Peyer's patch (tissue), 4 donors: ENCODE measurements around the gene FOXA3. TPM values are rescaled to one million over a fixed set of nuclear protein-coding genes. Genes with fewer than 3 reads are reported as not detected.

Experiments used
- DNase-seq, 3 donors: peaks; one replicate each; pipeline ENCODE4 v3.0.0-alpha.2; 2017 to 2019
- H3K27ac ChIP-seq, 4 donors: fragments of 200-600 bp; sonication (generic); one replicate each; pipeline ENCODE4 v1.5.1; 2016 to 2019
- H3K27me3 ChIP-seq, 2 donors: fragments of 200-600 bp; sonication (generic); one replicate each; pipeline ENCODE4 v1.5.1; 2019
- H3K36me3 ChIP-seq, 3 donors: fragments of 200-600 bp; sonication (generic); one replicate each; pipeline ENCODE4 v1.5.1; 2016 to 2019
- H3K4me1 ChIP-seq, 4 donors: fragments of 200-600 bp; sonication (generic); one replicate each; pipeline ENCODE4 v1.5.1; 2016 to 2019
- H3K4me3 ChIP-seq, 4 donors: fragments of 200-600 bp; sonication (generic); 1 replicate in 3 of 4; 2 replicates in 1 of 4; pipeline ENCODE4 v1.5.1; 2016 to 2019; ENCODE audit warnings: mild to moderate bottlenecking in 1 of 4
- H3K9me3 ChIP-seq, 4 donors: fragments of 200-600 bp; sonication (generic); one replicate each; pipeline ENCODE4 v1.5.1; 2016 to 2019; ENCODE audit warnings: mild to moderate bottlenecking in 1 of 4
- POLR2A ChIP-seq, 2 donors: fragments of 450-650 bp; IDR thresholded peaks; one replicate each; pipeline ENCODE4 v1.5.1; 2017; ENCODE audit warnings: antibody characterized with exemption in 2 of 2, mild to moderate bottlenecking in 2 of 2, moderate library complexity in 2 of 2
- total RNA-seq, 4 donors: library from RNA; depleted of rRNA; stranded (reverse); fragments of >200 nt; gene quantifications; one replicate each; pipeline ENCODE4 v1.1.0, GENCODE V29; 2016
- TF ChIP-seq, protein P1 (sequence below), 6 experiments: fragments of 450-650 bp in 4 of 6; fragments of 200-600 bp in 2 of 6; sonication (generic) in 1 of 6; IDR thresholded peaks; one replicate each; pipeline ENCODE4 v1.5.1; 2017 to 2019; ENCODE audit warnings: antibody characterized with exemption in 6 of 6, mild to moderate bottlenecking in 3 of 6, moderate library complexity in 1 of 6

The FOXA3 gene
- total RNA-seq, 4 donors from 2014 or later = 9.1 to 17.0 (median 10.6) TPM

DNA sequence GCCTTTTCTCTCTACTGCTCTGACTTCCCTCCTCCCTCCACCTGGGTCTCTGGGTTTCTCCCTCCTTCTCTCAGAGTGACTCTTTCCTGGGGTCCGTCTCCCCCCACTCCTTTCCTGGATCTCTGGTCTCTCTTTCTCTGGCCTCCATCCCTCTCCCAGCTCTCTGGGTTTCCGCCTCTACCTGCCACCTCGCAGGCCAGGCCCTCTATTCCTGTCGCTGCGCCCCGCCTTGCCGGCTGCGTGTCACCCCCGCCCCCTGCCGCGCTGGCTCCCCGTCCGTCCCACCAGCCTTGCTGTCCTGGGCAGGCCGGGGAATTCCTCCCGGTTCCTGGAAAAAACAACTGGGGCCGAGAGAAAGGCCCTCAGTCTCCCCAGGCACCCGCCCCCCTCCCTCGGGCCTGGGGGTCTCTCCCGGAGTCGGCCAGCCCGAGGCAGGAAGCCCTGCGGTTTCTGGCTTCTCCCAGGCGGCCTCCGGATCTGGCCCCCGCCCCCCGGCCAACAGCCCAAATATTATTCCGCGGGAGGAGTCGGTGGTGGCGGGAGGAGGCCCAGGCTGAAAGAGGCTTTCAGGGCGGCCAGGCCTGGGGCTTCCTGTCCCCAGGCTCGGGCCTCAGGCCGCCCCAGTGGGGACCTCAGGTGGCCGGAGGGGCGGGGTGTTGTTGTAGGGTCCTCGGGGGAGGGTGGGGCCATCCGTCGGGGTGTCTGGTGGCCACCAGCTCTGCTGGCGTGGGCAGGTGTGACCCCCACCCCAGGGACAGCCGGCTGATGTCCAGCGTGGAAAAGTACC lies 12.5 kb downstream of the FOXA3 start:
- Histone ChIP-seq H3K9me3 (no peaks in the 10 kb centered on the region), H3K36me3 (no peaks in the 10 kb centered on the region), H3K27me3 (no peaks in the 10 kb centered on the region), H3K4me1 (peaks cover 5 to 27% (median 7%) of the 10 kb centered on the region in 4 donors), H3K4me3 (peak overlapping the region in 3 of 4 donors; percentile 35 to 42 (median 37)), H3K27ac (peak overlapping the region; percentile 49 to 83 (median 68))
- TF ChIP-seq, protein P1, sequence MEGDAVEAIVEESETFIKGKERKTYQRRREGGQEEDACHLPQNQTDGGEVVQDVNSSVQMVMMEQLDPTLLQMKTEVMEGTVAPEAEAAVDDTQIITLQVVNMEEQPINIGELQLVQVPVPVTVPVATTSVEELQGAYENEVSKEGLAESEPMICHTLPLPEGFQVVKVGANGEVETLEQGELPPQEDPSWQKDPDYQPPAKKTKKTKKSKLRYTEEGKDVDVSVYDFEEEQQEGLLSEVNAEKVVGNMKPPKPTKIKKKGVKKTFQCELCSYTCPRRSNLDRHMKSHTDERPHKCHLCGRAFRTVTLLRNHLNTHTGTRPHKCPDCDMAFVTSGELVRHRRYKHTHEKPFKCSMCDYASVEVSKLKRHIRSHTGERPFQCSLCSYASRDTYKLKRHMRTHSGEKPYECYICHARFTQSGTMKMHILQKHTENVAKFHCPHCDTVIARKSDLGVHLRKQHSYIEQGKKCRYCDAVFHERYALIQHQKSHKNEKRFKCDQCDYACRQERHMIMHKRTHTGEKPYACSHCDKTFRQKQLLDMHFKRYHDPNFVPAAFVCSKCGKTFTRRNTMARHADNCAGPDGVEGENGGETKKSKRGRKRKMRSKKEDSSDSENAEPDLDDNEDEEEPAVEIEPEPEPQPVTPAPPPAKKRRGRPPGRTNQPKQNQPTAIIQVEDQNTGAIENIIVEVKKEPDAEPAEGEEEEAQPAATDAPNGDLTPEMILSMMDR (IDR thresholded peaks at IDR 0.05) = no peak
- TF ChIP-seq POLR2A (IDR thresholded peaks at IDR 0.05) = peak in 1 of 2 donors; percentile 14
- DNase-seq = peak in 2 of 3 donors; percentile 61 to 70

DNA sequence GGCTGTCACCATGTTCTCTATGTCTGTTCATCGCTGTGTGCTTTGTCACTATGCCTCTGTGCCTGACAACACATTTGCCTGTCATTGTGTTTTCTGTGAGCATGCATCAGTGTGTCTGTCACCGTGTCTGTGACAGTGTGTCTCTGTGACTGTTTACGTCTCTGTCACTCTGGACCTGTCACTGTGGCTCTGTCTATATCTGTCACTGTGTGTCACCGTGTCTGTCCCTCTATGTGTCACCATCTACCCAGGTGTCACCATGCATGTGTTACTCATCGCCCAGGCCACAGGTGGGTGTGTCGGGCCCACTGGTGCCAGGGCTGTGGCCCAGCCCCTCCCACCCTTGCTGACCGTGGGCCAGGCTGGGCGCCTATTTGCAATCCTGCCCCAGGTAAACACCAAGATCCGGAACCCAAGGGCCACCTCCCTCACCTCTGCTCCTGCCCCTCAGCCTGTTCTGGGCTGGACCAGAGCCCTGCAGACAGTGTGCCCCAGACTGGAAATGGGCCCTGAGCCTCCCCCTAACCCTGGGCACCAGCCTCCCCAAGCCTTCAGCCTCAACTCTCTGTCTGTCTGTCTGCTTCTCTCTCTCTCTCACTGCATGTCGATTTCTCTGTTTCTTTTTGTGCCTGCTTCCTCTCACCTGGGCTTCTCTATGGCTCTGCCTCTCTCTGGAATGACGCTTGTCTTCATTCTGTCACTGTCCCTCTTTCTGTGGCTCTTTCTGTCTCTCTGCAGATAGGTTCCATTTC lies 14.1 kb downstream of the FOXA3 start:
- Histone ChIP-seq H3K4me3 (no peak overlapping the region), H3K9me3 (no peaks in the 10 kb centered on the region), H3K36me3 (no peaks in the 10 kb centered on the region), H3K27ac (peak overlapping the region in 2 of 4 donors; percentile 77 to 83), H3K27me3 (no peaks in the 10 kb centered on the region), H3K4me1 (peaks cover 5 to 41% (median 11%) of the 10 kb centered on the region in 4 donors)
- peak in 2 of 3 donors; percentile 80 to 83 for DNase-seq
- TF ChIP-seq POLR2A (IDR thresholded peaks at IDR 0.05) = peak in 1 of 2 donors; percentile 42
- TF ChIP-seq, protein P1 (IDR thresholded peaks at IDR 0.05) = no peak

DNA sequence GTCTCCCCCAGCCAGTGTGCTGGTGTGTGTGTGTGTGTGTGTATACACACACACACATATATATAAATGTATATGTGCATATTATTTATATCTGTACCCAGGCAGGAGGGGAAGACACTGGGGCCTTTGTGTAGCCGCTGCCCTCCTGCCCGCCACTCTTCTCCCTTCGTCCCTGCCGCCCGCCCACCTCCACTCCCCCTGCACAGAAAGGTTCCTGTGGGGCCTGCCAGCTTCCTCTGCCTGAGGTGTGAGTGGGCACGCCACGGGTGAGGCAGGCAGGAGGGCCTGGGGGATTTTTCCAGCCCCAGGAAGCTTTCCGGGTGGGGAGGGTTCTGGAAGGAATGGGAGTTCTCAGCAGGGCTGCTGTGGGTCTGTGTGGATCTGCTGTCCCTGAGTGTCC lies 14.9 kb downstream of the FOXA3 start:
- H3K9me3 ChIP-seq = no peaks in the 10 kb centered on the region
- H3K4me3 ChIP-seq = no peak overlapping the region
- DNase-seq = no peak
- peak overlapping the region in 2 of 4 donors; percentile 35 to 83 for H3K27ac ChIP-seq
- TF ChIP-seq POLR2A (IDR thresholded peaks at IDR 0.05) = no peak
- TF ChIP-seq, protein P1 (IDR thresholded peaks at IDR 0.05) = no peak
- H3K27me3 ChIP-seq = no peaks in the 10 kb centered on the region
- peaks cover 0 to 4% (median 0%) of the 10 kb centered on the region in 3 donors for H3K36me3 ChIP-seq
- peaks cover 6 to 49% (median 17%) of the 10 kb centered on the region in 4 donors for H3K4me1 ChIP-seq

DNA sequence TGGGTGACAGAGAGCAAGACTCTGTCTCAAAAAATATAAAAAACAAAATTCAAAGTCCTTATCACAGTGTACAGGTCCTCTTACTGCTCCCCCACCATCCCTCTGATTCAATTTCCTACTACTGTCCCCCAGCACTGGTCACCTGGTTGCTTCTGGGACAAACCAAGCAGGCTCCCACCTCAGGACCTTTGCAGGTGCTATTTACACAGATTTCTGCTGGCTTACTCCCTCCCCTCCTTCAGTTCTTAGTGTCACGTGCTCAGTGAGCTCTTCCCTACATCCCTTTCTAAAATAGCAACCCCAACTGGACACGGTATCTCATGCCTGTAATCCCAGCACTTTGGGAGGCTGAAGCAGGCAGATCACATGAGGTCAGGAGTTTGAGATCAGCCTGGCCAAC lies 15.8 kb downstream of the FOXA3 start:
- H3K36me3 ChIP-seq = peaks cover 0 to 9% (median 0%) of the 10 kb centered on the region in 3 donors
- H3K4me1 ChIP-seq = peaks cover 6 to 58% (median 26%) of the 10 kb centered on the region in 4 donors
- H3K9me3 ChIP-seq = no peaks in the 10 kb centered on the region
- DNase-seq = no peak
- no peak for TF ChIP-seq POLR2A (IDR thresholded peaks at IDR 0.05)
- TF ChIP-seq, protein P1 (IDR thresholded peaks at IDR 0.05) = no peak
- no peak overlapping the region for H3K4me3 ChIP-seq
- H3K27me3 ChIP-seq = no peaks in the 10 kb centered on the region
- H3K27ac ChIP-seq = peak overlapping the region in 1 of 4 donors; percentile 13

DNA sequence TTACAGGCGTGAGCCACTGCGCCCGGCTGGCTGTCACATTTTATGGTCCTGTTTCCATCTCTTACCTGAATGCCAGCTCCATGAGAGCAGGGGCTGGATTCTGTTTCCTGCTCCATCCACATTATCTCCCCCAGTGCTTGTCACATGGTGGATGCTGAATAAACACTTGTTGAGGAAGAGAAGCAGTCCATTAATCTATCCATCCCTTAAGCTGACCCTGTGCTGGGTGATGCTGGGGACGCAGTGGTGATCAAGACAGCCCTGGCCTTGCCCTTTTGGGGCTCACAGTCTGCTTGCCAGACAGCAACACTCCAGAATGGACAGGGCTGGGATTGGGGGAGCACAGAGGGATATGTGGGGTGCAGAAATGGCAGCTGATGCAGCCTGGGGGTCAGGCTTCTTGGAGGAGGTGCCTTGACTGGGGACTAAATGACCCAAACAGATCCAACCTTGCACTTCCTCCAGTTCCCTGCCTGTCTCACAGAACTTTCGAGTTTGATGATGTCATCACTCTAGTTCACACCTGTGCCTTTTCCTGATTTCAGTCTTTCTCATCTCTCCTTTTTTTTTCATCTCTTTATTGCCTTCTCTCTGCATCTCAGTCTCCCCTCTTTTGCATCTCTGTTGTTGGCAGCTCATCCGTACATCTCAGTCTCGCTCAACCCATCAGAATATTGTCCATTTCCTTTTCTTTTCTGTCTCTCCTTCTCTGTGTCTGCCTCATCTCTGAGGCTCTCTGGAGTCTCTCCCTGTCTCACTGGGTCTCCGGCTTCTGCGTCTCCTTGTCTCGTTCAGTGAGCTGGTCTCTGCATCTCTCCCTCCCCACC lies 17.2 kb downstream of the FOXA3 start:
- TF ChIP-seq, protein P1 (IDR thresholded peaks at IDR 0.05) = no peak
- peak in 1 of 2 donors; percentile 6 for TF ChIP-seq POLR2A (IDR thresholded peaks at IDR 0.05)
- peak overlapping the region in 3 of 4 donors; percentile 68 to 92 (median 90) for H3K27ac ChIP-seq
- no peaks in the 10 kb centered on the region for H3K9me3 ChIP-seq
- no peak for DNase-seq
- H3K27me3 ChIP-seq = no peaks in the 10 kb centered on the region
- H3K36me3 ChIP-seq = peaks cover 0 to 9% (median 0%) of the 10 kb centered on the region in 3 donors
- no peak overlapping the region for H3K4me3 ChIP-seq
- peaks cover 6 to 59% (median 30%) of the 10 kb centered on the region in 4 donors for H3K4me1 ChIP-seq
